H1 (cell line): ENCODE results near the gene TEX11. TPM values are rescaled to one million over a fixed set of nuclear protein-coding genes. Genes with fewer than 3 reads are reported as not detected.
"Not testable (repeated sequence)": the region's sequence is repeated elsewhere in the genome, so short reads cannot be mapped to it uniquely, and the experiment has no call there.

ENCODE experiments used
- CTCF ChIA-PET: fragments of 300-600 bp; sonication (Branson Sonifier 250); formaldehyde crosslinking; loops from one replicate; lab custom pipeline; 2021; ENCODE audit not compliant: partially characterized antibody; lab: Charles Lee
- POLR2A ChIA-PET: fragments of 300-600 bp; sonication (Branson Sonifier 250); formaldehyde crosslinking; loops from one replicate; lab custom pipeline; 2021; ENCODE audit warnings: inconsistent platforms; ENCODE audit not compliant: partially characterized antibody; lab: Charles Lee
- DNase-seq, 2 experiments: peaks; one replicate each; pipeline versions ENCODE4 v3.0.0 to v3.0.0-alpha.2; 2010 to 2022; ENCODE audit warnings: low spot score in 2 of 2, low read depth in 1 of 2, mixed read lengths in 1 of 2
- FAIRE-seq: peaks from 2 replicates; lab custom pipeline; 2011; peaks lifted over from hg19 to GRCh38; lab: Jason Lieb, UNC
- H2AFZ ChIP-seq: 2 replicates; pipeline ENCODE4 v1.8.1; 2012; ENCODE audit warnings: low read length, inconsistent platforms
- H2AK5ac ChIP-seq: 2 replicates; pipeline ENCODE4 v1.6.1; 2013; ENCODE audit warnings: low read depth, low read length
- H2BK120ac ChIP-seq: replicated peaks from 2 replicates; pipeline ENCODE3; 2013; ENCODE audit warnings: low read depth, low read length, inconsistent platforms
- H2BK12ac ChIP-seq: 2 replicates; pipeline ENCODE4 v1.6.1; 2013; ENCODE audit warnings: low read depth, low read length
- H2BK15ac ChIP-seq: 2 replicates; pipeline ENCODE4 v1.6.1; 2013; ENCODE audit warnings: low read length
- H2BK20ac ChIP-seq: 2 replicates; pipeline ENCODE4 v1.6.1; 2013; ENCODE audit warnings: low read length
- H2BK5ac ChIP-seq: 2 replicates; pipeline ENCODE4 v1.6.1; 2013; ENCODE audit warnings: low read depth, low read length
- H3K14ac ChIP-seq: 2 replicates; pipeline ENCODE4 v1.6.1; 2013; ENCODE audit warnings: inconsistent platforms; ENCODE audit not compliant: insufficient read length
- H3K18ac ChIP-seq: 2 replicates; pipeline ENCODE4 v1.6.1; 2013; ENCODE audit warnings: low read length; ENCODE audit errors: extremely low read depth
- H3K23ac ChIP-seq: 2 replicates; pipeline ENCODE4 v1.6.1; 2013; ENCODE audit warnings: inconsistent platforms; ENCODE audit not compliant: insufficient read length
- H3K23me2 ChIP-seq: 2 replicates; pipeline ENCODE4 v1.6.1; 2013; ENCODE audit warnings: low read depth, low read length
- H3K27ac ChIP-seq: 2 replicates; pipeline ENCODE4 v1.6.1; 2011; ENCODE audit warnings: low read depth, low read length, inconsistent platforms
- H3K27me3 ChIP-seq, 4 experiments: replicated peaks in 1 of 4; 1 replicate in 1 of 4; 2 replicates in 3 of 4; pipeline versions ENCODE4 v1.6.1 to v1.8.1; 2011 to 2013; ENCODE audit warnings: low read length in 3 of 4, mild to moderate bottlenecking in 3 of 4, inconsistent platforms in 2 of 4, mixed read lengths in 2 of 4, moderate library complexity in 1 of 4; ENCODE audit not compliant: control insufficient read depth in 3 of 4, insufficient read depth in 3 of 4; ENCODE audit errors: extremely low read depth in 1 of 4
- H3K36me3 ChIP-seq, 4 experiments: 2 replicates each; pipeline versions ENCODE4 v1.6.1 to v1.8.1; 2011 to 2013; ENCODE audit warnings: mild to moderate bottlenecking in 4 of 4, low read length in 3 of 4, moderate library complexity in 2 of 4, control low read depth in 1 of 4, inconsistent platforms in 1 of 4; ENCODE audit not compliant: insufficient read depth in 4 of 4, control insufficient read depth in 2 of 4
- H3K4ac ChIP-seq: replicated peaks from 2 replicates; pipeline ENCODE3; 2013; ENCODE audit warnings: low read length, low read depth, mixed read lengths, inconsistent platforms; ENCODE audit not compliant: insufficient read length
- H3K4me1 ChIP-seq, 4 experiments: replicated peaks in 1 of 4; 1 replicate in 1 of 4; 2 replicates in 3 of 4; pipeline versions ENCODE4 v1.6.1 to v1.8.1; 2011 to 2013; ENCODE audit warnings: low read length in 3 of 4, inconsistent platforms in 2 of 4, mixed read lengths in 1 of 4; ENCODE audit not compliant: insufficient read depth in 4 of 4, control insufficient read depth in 3 of 4
- H3K4me2 ChIP-seq, 2 experiments: 2 replicates each; pipeline versions ENCODE4 v1.6.1 to v1.8.1; 2011 to 2013; ENCODE audit warnings: low read depth in 2 of 2, low read length in 2 of 2, control low read depth in 1 of 2, inconsistent platforms in 1 of 2, mild to moderate bottlenecking in 1 of 2; ENCODE audit not compliant: insufficient read depth in 1 of 2
- H3K4me3 ChIP-seq, 4 experiments: fragments of 200-600, 300-600 bp in 1 of 4; sonication (generic), shearing (Covaris generic), sonication (Bioruptor Twin) in 1 of 4; 2 replicates each; pipeline versions ENCODE4 v1.5.1 to v1.8.1; 2011 to 2016; ENCODE audit warnings: low read length in 4 of 4, low read depth in 3 of 4, control low read depth in 2 of 4, inconsistent platforms in 2 of 4, mild to moderate bottlenecking in 2 of 4, mixed read lengths in 1 of 4, moderate library complexity in 1 of 4; ENCODE audit not compliant: insufficient read depth in 2 of 4; ENCODE audit errors: extremely low read depth in 1 of 4
- H3K56ac ChIP-seq: replicated peaks from 2 replicates; pipeline ENCODE3; 2013; ENCODE audit warnings: low read depth, mild to moderate bottlenecking, mixed read lengths, low read length, inconsistent platforms; ENCODE audit not compliant: insufficient read length
- H3K79me1 ChIP-seq: 2 replicates; pipeline ENCODE4 v1.6.1; 2013; ENCODE audit warnings: low read depth, low read length, control low read depth
- H3K79me2 ChIP-seq, 2 experiments: 2 replicates each; pipeline versions ENCODE4 v1.6.1 to v1.8.1; 2012 to 2013; ENCODE audit warnings: low read length in 2 of 2, mild to moderate bottlenecking in 2 of 2, inconsistent platforms in 1 of 2; ENCODE audit not compliant: insufficient read depth in 2 of 2, control insufficient read depth in 1 of 2
- H3K9ac ChIP-seq, 4 experiments: replicated peaks in 1 of 4; 1 replicate in 1 of 4; 2 replicates in 3 of 4; pipeline versions ENCODE4 v1.6.1 to v1.8.1; 2011 to 2013; ENCODE audit warnings: low read depth in 3 of 4, low read length in 3 of 4, control low read depth in 2 of 4, mild to moderate bottlenecking in 2 of 4, moderate library complexity in 2 of 4, inconsistent platforms in 1 of 4; ENCODE audit errors: extremely low read depth in 1 of 4
- H3K9me3 ChIP-seq, 2 experiments: 2 replicates each; pipeline versions ENCODE4 v1.6.1 to v1.8.1; 2012 to 2013; ENCODE audit warnings: mild to moderate bottlenecking in 2 of 2, moderate library complexity in 2 of 2, control low read depth in 1 of 2, inconsistent platforms in 1 of 2, low read depth in 1 of 2, low read length in 1 of 2, mixed read lengths in 1 of 2; ENCODE audit not compliant: insufficient read depth in 2 of 2
- H4K20me1 ChIP-seq, 2 experiments: replicated peaks in 1 of 2; 2 replicates each; pipeline versions ENCODE3 to v1.8.1; 2011 to 2013; ENCODE audit warnings: inconsistent platforms in 2 of 2, low read length in 2 of 2, mild to moderate bottlenecking in 1 of 2; ENCODE audit not compliant: insufficient read depth in 2 of 2, control insufficient read depth in 1 of 2
- H4K5ac ChIP-seq: 2 replicates; pipeline ENCODE4 v1.6.1; 2013; ENCODE audit warnings: low read length, low read depth, mixed read lengths, inconsistent platforms; ENCODE audit not compliant: insufficient read length
- H4K8ac ChIP-seq: 2 replicates; pipeline ENCODE4 v1.8.0; 2013; ENCODE audit warnings: mild to moderate bottlenecking, moderate library complexity, low read length, inconsistent platforms; ENCODE audit not compliant: insufficient read depth; ENCODE audit errors: extremely low read depth
- H4K91ac ChIP-seq: replicated peaks from 2 replicates; pipeline ENCODE3; 2013; ENCODE audit warnings: low read length, mixed read lengths, inconsistent platforms; ENCODE audit not compliant: insufficient read length
- WGBS, 2 experiments: shearing (Covaris generic) in 1 of 2; methylation state at CpG; one replicate each; pipeline versions ENCODE4 v1.1.6 to v1.1.7; 2013 to 2015; ENCODE audit warnings: low lambda C conversion rate in 2 of 2, mixed read lengths in 2 of 2, inconsistent platforms in 1 of 2, low coverage in 1 of 2, missing lambda C conversion rate in 1 of 2; ENCODE audit not compliant: insufficient replicate concordance in 2 of 2, insufficient coverage in 1 of 2, insufficient read length in 1 of 2; ENCODE audit errors: extremely low coverage in 1 of 2, missing lambda C conversion rate in 1 of 2; 5-methylcytosine and 5-hydroxymethylcytosine counted together
- polyA plus RNA-seq, 7 experiments: library from polyadenylated mRNA; depleted of rRNA in 3 of 7; stranded (reverse) in 5 of 7; unstranded in 2 of 7; fragments of >200 nt in 5 of 7; fragments of 200-250 nt in 2 of 7; gene quantifications; 1 replicate in 5 of 7; 2 replicates in 1 of 7; 4 replicates in 1 of 7; pipeline versions ENCODE4 v1.2.1 to v1.2.3, GENCODE V29; 2011 to 2013; ENCODE audit warnings: missing spikeins in 2 of 7, mixed read lengths in 2 of 7
- total RNA-seq: library from RNA; stranded (reverse); fragmentation: NEBNext Ultra II Directional; extraction: Animal tissue kit (Norgen Biotek cat#: 25700); gene quantifications from 2 replicates; pipeline ENCODE4 v1.2.1, GENCODE V29; 2021

The TEX11 gene
- total and polyA plus RNA-seq, 2 of the 8 experiments (the other 6 are each of a cell fraction or from before 2014, with no cell fraction given) = 0.11 to 0.74 TPM

DNA sequence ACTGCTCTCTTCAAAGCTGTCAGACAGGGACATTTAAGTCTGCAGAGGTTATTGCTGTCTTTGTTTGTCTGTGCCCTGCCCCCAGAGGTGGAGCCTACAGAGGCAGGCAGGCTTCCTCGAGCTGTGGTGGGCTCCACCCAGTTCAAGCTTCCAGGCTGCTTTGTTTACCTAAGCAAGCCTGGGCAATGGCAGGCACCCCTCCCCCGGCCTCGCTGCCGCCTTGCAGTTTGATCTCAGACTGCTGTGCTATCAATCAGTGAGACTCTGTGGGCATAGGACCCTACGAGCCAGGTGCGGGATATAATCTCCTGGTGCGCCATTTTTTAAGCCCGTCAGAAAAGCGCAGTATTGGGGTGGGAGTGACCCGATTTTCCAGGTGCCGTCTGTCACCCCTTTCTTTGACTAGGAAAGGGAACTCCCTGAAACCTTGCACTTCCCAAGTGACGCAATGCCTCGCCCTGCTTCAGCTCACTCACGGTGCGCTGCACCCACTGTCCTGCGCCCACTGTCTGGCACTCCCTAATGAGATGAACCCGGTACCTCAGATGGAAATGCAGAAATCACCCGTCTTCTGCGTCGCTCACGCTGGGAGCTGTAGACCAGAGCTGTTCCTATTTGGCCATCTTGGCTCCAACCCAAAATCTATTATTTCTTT, 338.5 kb downstream of the TEX11 start:
- H2BK5ac ChIP-seq, H3K27ac ChIP-seq, CTCF ChIA-PET, H3K79me2 ChIP-seq, H3K4me3 ChIP-seq, H3K23ac ChIP-seq, H3K18ac ChIP-seq, H4K8ac ChIP-seq, H4K91ac ChIP-seq, POLR2A ChIA-PET, H3K9ac ChIP-seq, H3K56ac ChIP-seq, H2BK15ac ChIP-seq, H2AK5ac ChIP-seq, H2AFZ ChIP-seq, H4K20me1 ChIP-seq, H3K27me3 ChIP-seq, H3K4me1 ChIP-seq, H3K23me2 ChIP-seq, H2BK120ac ChIP-seq, H3K9me3 ChIP-seq, H3K36me3 ChIP-seq, H3K14ac ChIP-seq, H3K4me2 ChIP-seq, H3K79me1 ChIP-seq, H2BK12ac ChIP-seq, H3K4ac ChIP-seq, H4K5ac ChIP-seq, FAIRE-seq, DNase-seq, H2BK20ac ChIP-seq: not testable (repeated sequence)
- 92% methylated on average over 2 of the region's 21 CpGs; no CpG with 5 or more reads in 1 of the 2 experiments for WGBS, 2 experiments
